PFSK-1 (cell line): ENCODE measurements around the gene HDAC4.

Source experiments
- POLR2AphosphoS5 ChIP-seq: IDR thresholded peaks from 2 replicates; pipeline ENCODE4 v1.6.1; 2012; ENCODE audit warnings: low read depth, mild to moderate bottlenecking, control low read depth, low read length, moderate library complexity
- TAF1 ChIP-seq: IDR thresholded peaks from 2 replicates; pipeline ENCODE4 v1.6.1; 2012; ENCODE audit warnings: low read length, control low read depth, borderline replicate concordance; ENCODE audit not compliant: insufficient read depth
- TF ChIP-seq, protein P1 (sequence below), 2 experiments: IDR thresholded peaks; 2 replicates each; pipeline versions ENCODE4 v1.6.1 to v1.8.0; 2011 to 2012; ENCODE audit warnings: low read depth in 2 of 2, low read length in 2 of 2, control low read depth in 1 of 2, inconsistent platforms in 1 of 2, mild to moderate bottlenecking in 1 of 2, moderate library complexity in 1 of 2; ENCODE audit not compliant: insufficient read depth in 1 of 2

DNA sequence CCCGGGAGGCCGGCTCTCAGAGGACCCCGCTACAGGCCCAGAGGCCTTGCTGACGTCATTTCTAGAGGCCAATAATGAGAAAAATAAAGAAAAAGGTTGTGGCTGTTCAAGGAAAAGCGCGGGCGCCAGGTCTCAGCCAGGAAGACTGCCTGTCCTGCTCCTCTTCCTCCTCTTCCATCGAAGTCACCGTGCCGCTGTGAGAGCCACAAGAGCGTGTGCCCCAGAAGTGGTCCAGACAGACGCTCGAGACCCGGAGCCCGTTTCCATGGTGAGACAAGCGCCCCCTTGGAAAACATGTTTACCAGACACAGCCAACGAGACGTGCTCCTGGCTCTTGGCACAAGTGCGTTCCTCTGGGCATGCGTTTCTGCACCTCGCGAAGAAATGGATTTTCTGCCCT lies 210.5 kb downstream of the HDAC4 start:
- TF ChIP-seq POLR2AphosphoS5: no peak
- TF ChIP-seq, protein P1, sequence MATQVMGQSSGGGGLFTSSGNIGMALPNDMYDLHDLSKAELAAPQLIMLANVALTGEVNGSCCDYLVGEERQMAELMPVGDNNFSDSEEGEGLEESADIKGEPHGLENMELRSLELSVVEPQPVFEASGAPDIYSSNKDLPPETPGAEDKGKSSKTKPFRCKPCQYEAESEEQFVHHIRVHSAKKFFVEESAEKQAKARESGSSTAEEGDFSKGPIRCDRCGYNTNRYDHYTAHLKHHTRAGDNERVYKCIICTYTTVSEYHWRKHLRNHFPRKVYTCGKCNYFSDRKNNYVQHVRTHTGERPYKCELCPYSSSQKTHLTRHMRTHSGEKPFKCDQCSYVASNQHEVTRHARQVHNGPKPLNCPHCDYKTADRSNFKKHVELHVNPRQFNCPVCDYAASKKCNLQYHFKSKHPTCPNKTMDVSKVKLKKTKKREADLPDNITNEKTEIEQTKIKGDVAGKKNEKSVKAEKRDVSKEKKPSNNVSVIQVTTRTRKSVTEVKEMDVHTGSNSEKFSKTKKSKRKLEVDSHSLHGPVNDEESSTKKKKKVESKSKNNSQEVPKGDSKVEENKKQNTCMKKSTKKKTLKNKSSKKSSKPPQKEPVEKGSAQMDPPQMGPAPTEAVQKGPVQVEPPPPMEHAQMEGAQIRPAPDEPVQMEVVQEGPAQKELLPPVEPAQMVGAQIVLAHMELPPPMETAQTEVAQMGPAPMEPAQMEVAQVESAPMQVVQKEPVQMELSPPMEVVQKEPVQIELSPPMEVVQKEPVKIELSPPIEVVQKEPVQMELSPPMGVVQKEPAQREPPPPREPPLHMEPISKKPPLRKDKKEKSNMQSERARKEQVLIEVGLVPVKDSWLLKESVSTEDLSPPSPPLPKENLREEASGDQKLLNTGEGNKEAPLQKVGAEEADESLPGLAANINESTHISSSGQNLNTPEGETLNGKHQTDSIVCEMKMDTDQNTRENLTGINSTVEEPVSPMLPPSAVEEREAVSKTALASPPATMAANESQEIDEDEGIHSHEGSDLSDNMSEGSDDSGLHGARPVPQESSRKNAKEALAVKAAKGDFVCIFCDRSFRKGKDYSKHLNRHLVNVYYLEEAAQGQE (IDR thresholded peaks at IDR 0.05; ENCODE audit: insufficient read depth in 1 of 2, low read depth in 2 of 2, low read length in 2 of 2): no peak
- no peak for TF ChIP-seq TAF1
